Stimulated activated CD4-positive, alpha-beta T cell treated with anti-CD3 and anti-CD28 coated beads, Interleukin-12 subunit alpha, Interleukin-12 subunit beta, amount 100 ng/mL, for 48 hours (primary cell): ENCODE measurements around the gene VN1R4.
"Not testable (repeated sequence)": the region's sequence is repeated elsewhere in the genome, so short reads cannot be mapped to it uniquely, and the experiment has no call there.

Experiments
- DNase-seq, 3 donors: peaks; one replicate each; pipeline ENCODE4 v3.0.0-alpha.2; 2020; ENCODE audit warnings: low read depth in 2 of 3, low spot score in 1 of 3

Gene VN1R4, protein sequence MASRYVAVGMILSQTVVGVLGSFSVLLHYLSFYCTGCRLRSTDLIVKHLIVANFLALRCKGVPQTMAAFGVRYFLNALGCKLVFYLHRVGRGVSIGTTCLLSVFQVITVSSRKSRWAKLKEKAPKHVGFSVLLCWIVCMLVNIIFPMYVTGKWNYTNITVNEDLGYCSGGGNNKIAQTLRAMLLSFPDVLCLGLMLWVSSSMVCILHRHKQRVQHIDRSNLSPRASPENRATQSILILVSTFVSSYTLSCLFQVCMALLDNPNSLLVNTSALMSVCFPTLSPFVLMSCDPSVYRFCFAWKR

DNA sequence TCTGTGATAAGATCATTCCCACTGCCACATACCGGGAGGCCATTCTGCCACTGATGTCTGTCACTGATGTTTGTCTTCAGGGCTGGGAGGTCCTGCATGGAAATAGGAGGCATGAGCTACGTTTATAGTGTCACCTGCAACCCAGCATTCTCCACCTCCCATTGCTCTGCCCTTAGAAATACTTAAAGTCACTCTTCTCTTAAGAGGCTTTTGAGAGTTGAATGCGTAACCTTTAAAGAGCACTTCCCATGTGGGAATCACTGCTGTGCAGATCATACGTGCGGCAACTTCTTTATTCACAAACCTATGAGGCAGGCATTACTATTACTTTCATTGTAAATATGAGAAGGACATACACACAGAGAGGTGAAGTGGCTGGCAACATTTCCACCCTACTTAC is at the start of gene VN1R4:
TSS of gene VN1R4 (minus strand) at position 101 of the 400 bp plus-strand sequence. CDS start at position 43, 58 bp downstream.
- not testable (repeated sequence) for DNase-seq

DNA sequence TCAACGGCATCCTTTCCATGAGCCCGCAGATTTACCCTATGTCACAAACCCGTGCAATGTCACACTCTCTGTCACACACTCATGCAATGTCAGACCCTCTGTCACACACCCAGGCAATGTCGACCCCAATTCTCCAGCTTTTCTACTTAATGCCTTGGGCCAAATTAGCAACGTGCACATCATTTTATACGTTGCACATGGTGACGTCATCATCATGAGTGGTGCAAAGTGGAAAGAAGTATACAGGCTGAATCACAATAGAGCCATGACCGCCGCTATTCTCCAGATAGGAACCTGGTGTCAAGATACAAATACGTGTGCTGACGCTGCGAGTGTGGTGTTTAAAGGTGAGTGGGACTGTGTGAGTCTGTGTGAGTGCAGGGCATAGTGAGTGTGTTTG is 44.4 kb upstream of the VN1R4 start:
- no peak for DNase-seq

DNA sequence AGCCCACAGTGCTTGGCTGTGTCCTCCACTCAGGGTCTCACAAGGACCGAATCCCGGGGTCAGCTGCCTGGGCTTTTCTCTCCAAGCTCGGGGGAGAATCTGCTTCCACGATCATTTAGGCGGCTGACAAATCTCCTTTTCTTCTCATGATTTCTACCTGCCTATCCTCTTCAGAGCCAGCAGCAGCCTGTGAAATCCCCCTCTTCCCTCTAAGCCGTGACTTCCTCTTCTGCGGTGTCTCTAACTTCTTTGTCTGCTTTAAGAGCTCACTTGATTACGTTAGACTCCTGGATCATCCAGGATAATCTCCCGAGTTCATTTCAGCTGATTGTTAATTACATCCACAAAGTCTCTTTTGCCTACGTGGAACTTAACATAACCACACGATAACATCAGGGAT is 43.5 kb upstream of the VN1R4 start:
- DNase-seq = no peak

DNA sequence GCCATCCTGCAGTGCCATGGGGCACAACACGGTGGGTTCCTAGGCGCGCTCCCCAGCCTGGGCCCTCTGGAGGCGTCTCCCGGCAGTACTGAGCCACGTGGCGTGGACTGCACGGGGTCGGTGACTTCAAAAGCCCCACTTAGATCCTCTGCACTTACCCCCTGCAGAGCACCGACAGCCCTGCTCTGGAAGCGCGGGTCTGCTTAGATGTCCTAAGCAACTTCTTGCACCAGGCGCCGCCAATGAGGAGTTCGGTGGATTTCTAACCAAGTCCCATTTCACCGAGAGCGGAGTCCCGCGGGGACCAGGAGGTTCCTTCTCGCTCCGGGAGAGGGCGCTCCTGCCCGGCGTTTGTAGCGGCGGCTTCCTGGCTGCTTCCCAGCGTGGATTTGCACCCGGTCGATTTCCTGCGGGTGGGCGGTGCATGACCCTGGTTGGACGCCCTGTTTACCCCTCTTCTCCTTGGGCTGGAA is 40.9 kb upstream of the VN1R4 start:
- no peak for DNase-seq

DNA sequence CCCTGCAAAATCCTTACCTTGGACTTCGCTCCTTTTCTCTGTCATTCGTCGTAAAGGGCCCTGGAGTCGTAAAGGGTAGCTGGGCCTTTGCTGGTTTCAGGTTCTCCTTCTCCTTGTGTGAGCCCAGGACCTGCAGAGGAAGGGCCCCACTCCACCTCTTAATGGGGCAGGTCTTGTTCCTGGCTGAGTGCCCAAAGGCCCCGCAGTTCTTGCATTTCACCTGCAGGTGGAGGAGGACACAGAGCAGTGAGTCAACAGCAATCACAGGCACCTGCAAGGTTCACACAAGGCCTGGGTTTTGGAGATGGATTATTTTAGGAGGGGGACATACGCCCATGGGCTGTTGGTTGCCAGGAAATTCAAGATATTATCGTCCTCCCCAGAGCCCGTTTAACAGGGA is 33.8 kb upstream of the VN1R4 start:
- DNase-seq = not testable (repeated sequence)

DNA sequence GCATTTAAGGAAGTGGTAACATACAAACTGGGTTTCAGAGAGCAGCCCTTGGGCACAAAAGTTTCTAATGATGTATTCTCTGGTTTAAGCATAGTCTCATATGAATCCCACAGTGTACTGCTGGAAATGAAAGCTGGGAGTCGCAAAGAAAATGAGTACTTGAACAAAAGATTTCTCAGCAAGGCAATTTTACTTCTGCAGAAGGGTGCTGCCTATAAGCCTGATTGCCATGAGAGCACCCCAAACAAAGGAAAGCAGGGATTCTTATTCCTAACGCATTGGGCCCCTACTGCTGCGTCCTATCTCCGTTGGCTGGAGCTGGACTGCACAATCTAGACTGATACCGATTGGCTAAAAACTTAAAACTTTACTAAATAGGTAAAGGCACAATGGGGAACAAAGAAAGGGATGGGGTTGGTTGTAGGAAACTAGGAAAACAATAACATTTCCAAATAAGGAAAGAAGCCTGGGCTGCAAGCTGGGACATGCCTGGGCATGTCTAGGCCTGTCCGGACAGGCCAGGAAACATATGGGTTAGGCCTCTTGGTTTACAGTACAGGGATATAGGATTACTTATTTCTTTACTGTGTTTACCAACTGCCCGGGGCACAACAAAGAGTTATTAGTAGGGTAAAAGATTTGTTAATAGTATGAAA is 27.4 kb upstream of the VN1R4 start:
- no peak for DNase-seq

DNA sequence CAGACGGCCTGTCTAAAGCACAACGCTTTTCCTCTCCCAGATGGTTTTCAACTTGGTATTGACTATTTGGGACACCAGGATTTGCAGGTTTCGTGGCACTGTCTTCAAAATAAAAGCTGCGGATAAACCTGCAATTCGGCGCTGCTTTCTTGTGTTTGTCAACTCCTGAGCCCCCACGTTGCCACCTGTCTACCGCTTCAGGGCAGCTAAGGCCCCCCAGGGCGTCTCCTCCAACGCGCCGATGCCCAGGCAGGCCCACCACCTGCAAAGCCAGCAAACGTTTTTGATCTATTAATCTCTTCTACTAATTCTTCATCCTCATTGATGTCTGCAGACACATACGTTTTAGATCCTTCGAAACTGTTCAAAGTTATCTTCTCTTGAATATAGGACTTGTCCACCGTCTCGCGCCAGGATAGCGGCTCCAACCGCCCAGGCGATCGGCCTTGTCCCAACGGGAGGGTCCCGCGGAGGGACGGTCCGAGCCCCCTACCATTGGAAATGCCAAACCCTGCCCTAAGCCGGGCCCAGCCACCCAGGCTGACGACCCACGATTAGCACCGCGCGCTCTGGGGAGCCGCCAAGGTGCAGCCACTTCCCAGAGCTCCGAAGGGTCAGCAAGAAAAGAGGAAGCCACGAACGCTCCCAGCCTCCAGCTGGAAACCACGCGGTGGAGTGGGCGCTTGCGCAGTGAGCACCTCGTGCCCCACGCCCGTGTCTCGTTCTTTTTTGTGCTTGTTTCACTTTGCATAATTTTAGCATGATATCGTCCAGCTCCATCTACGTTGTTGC is 23.4 kb upstream of the VN1R4 start:
- DNase-seq = no peak

DNA sequence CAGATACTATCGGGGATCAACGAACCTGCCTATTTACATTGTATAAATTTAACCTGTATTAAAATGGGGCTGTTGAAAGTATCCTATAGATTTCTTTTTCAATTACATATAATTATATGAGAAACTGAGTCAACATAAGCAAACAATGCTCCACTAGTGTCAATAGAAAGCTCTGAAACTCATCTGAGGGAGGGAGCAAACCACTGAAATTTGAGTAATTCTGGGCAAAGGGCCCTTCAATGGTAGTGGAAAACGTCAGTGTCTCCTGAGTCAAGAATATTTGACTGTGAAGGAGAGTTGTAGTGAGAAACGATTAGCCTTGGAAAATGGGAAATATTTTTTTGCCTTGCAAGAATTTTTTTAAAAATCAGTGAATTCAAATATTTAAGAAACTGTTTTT is 17.6 kb upstream of the VN1R4 start:
- no peak for DNase-seq

DNA sequence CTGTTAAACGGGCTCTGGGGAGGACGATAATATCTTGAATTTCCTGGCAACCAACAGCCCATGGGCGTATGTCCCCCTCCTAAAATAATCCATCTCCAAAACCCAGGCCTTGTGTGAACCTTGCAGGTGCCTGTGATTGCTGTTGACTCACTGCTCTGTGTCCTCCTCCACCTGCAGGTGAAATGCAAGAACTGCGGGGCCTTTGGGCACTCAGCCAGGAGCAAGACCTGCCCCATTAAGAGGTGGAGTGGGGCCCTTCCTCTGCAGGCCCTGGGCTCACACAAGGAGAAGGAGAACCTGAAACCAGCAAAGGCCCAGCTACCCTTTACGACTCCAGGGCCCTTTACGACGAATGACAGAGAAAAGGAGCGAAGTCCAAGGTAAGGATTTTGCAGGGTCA is 14.4 kb upstream of the VN1R4 start:
- DNase-seq = not testable (repeated sequence)

DNA sequence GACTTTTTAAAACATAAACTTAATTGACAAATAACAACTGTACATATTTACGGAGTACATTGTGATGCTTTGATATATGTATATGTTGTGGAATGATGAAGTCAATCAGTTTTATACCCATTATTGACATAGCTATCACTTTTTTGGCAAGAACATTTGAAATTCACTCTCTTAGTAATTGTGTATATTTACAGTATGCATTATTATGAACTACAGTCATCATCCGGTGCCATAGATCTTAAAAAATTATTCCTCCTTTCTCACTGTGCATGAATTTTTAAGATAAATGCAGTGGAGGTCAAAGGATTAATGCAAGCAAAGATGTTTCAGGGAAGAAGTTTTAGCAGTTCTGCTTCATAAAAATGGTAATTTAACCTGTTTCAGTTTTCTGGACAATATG is 8.0 kb upstream of the VN1R4 start:
- DNase-seq = no peak

DNA sequence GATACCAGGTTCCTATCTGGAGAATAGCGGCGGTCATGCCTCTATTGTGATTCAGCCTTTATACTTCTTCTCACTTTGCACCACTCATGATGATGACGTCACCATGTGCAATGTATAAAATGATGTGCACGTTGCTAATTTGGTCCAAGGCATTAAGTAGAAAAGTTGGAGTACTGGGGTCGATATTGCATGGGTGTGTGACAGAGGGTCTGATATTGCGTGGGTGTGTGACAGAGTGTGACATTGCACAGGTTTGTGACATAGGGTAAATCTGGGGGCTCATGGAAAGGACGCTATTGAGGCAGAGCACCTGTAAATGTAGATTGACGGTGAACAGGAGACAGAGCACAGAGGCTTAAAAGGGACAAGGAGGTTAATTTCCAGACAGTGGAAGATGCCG is 4.5 kb upstream of the VN1R4 start:
- no peak for DNase-seq

DNA sequence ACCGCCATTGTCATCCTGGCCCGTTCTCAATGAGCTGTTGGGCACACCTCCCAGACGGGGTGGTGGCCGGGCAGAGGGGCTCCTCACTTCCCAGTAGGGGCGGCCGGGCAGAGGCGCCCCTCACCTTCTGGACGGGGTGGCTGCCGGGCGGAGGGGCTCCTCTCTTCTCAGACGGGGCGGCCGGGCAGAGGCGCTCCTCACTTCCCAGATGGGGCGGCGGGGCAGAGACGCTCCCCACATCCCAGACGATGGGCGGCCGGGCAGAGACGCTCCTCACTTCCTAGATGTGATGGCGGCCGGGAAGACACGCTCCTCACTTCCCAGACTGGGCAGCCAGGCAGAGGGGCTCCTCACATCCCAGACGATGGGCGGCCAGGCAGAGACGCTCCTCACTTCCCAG is 2.3 kb upstream of the VN1R4 start:
- not testable (repeated sequence) for DNase-seq

DNA sequence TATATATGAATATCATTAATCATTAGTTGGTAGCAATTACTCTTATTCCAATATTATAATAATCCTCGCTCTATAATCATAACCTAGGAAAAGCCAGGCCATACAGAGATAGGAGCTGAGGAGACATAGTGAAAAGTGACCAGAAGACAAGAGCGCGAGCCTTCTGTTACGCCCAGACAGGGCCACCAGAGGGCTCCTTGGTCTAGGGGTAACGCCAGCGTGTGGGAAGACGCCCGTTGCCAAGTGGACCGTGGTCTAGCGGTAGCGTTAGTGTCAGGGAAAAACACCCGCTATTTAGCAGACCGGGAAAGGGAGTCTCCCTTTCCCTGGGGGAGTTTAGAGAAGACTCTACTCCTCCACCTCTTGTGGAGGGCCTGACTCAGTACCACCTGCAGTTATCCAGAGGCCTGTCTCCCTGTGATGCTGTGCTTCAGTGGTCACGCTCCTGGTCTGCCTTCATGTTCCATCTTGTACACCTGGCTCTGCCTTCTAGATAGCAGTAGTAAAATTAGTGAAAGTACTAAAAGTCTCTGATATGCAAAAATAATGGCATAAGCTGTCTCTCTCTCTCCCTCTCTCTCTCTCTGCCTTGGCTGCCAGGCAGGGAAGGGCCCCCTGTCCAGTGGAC is 9.7 kb downstream of the VN1R4 start, which contains the start of gene VN1R2:
TSS of gene VN1R2 (plus strand) at position 578 of the 628 bp plus-strand sequence. CDS start 84 bp downstream, outside the sequence.
- not testable (repeated sequence) for DNase-seq

DNA sequence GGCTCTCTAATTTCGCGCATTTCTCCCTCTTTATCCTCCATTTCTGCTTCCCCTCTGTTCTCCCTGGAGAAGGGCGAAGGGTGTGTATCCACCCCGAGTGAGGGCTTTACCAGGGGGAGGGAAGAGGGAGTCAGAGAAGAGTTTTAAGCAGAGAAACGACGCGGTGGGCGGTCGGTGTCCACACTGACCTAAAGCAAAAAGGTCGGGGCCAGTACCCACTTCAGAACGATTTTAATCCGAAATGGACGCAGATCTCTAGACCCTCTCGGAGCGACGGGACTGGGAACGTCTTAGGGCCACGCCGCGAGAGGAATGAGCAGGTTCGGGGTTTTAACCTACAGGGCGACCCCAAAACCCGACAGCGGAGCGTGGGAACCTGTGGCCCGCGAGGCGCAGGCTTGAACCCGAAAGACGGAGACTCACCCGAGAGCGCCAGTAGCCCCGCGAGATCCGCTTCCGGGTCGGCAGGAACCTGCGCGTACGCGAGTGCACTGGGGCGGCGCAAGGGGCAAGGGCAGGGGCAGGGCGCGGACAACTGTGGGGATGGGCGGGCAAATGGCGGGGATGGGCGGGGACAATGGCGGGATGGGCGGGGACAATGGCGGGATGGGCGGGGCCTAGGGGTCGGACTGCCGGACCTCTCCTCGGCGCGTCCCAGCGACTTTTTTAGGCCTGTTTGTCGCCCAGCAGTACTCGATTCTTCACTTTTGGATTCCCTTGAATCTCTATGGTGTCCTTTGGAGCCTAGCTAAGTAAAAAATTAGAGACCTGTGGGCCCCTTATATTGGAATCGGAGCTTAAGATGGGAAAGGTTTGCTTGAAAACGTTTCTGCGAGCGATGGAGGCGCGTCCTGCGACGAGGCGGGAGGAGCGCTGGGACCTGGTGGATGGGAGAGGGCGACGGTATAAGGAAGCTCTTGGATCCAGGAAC is 12.8 kb downstream of the VN1R4 start, which contains the start of gene ZNF677:
TSS of gene ZNF677 (minus strand) at position 463 of the 931 bp plus-strand sequence. CDS start 3,323 bp downstream, outside the sequence.
- peak; percentile 67 to 71 (median 71) for DNase-seq

DNA sequence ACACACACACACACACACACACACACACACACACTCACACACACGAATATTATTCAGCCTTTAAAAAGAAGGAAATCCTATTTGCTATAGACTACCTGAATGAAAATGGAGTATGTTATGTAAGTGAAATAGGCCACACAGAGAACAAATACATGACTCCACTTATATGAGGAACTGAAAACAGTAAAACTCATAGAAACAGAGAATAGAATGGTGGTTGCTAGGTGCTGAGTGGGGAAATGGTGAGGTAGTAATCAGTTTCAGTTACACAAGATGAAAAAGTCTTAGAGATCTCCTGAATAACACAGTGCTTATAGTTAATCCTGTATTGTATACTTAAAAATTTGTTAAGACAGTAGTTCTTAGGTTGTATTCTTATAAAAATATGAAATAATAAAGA is 21.0 kb downstream of the VN1R4 start:
- no peak for DNase-seq

DNA sequence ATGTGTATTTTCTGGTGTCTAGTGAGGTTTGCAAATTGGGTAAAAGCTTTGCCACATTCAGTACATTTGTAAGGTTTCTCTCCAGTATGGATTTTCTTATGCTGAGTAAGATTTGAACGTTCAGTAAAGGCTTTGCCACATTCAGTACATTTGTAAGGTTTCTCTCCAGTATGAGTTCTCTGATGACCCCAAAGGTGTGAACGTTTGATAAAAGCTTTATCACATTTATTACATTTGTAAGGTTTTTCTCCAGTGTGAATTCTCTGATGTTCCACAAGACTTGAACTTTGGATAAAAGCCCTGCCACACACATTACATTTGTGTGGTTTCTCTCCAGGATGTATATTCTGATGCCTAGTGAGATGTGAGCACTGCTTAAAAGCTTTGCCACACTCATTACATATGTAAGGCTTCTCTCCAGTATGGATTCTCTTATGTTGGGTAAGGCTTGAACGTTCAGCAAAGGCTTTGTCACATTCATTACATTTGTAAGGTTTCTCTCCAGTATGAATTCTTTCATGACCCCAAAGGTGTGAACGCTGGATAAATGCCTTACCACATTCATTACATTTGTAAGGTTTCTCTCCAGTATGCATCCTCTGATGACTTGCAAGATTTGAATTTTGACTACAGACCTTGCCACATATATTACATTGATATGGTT is 30.3 kb downstream of the VN1R4 start:
- DNase-seq = no peak

DNA sequence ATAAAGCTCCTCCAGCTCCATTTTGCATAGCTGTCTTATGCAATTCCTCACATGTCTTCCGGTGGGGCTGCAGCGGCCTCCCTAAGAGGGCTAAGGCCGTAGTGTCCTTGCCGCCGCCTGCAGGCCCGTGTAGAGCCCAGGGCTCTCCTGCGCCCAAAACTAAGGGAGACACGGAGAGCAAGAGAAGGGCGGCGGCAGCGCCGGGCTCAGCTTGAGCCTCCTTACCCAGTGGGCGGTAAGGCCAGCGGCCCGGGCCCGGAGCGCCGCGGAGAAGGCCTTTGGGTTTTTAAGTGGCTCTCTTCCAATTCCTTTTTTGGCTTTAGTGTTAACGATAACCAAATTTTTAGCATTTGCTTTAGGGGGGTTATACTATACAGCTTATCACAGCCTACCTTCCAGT is 42.9 kb downstream of the VN1R4 start:
- no peak for DNase-seq

DNA sequence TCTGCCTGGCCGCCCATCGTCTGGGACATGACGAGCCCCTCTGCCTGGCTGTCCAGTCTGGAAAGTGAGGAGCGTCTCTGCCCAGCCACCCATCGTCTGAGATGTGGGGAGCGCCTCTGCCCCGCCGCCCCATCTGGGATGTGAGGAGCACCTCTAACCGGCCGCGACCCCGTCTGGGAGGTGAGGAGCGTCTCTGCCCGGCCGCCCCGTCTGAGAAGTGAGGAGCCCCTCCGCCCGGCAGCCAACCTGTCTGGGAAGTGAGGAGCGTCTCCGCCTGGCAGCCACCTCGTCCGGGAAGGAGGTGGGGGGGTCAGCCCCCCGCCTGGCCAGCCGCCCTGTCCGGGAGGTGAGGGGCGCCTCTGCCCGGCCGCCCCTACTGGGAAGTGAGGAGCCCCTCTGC is 44.8 kb downstream of the VN1R4 start:
- not testable (repeated sequence) for DNase-seq
